Nephron (organoid): ENCODE results near the gene NPBWR2.

ENCODE experiments used
- H3K27ac Mint-ChIP-seq, 3 experiments: 2 replicates each; pipeline ENCODE4 v1.8.0; 2020; ENCODE audit warnings: mixed read lengths in 3 of 3, mild to moderate bottlenecking in 2 of 3, moderate library complexity in 1 of 3
- H3K27me3 Mint-ChIP-seq: 2 replicates; pipeline ENCODE4 v1.8.0; 2021; ENCODE audit warnings: low read depth, mild to moderate bottlenecking, moderate library complexity, mixed read lengths
- H3K36me3 Mint-ChIP-seq: 2 replicates; pipeline ENCODE4 v1.8.0; 2020; ENCODE audit warnings: low read depth, mixed read lengths
- H3K4me1 Mint-ChIP-seq: 2 replicates; pipeline ENCODE4 v1.8.0; 2020; ENCODE audit warnings: mixed read lengths
- H3K4me3 Mint-ChIP-seq, 3 experiments: 2 replicates each; pipeline ENCODE4 v1.8.0; 2020; ENCODE audit warnings: mild to moderate bottlenecking in 3 of 3, mixed read lengths in 3 of 3, moderate library complexity in 2 of 3
- H3K9me3 Mint-ChIP-seq: 2 replicates; pipeline ENCODE4 v1.8.0; 2020; ENCODE audit warnings: mixed read lengths
- CTCF ChIP-seq, 3 experiments: fragments of 200-600 bp; sonication (generic); IDR thresholded peaks; one replicate each; pipeline ENCODE4 v1.5.0; 2021; ENCODE audit warnings: antibody characterized with exemption in 3 of 3; ENCODE audit not compliant: unreplicated experiment in 3 of 3

The NPBWR2 gene

GRCh38 chr20:64077541-64077875 lies 29.9 kb downstream of the NPBWR2 start:
- H3K36me3 Mint-ChIP-seq = no peaks in the 10 kb centered on the region
- peaks cover 5% of the 10 kb centered on the region for H3K4me1 Mint-ChIP-seq
- H3K4me3 Mint-ChIP-seq = no peak overlapping the region
- H3K27ac Mint-ChIP-seq = no peak overlapping the region
- H3K27me3 Mint-ChIP-seq = peaks cover 15% of the 10 kb centered on the region
- no peaks in the 10 kb centered on the region for H3K9me3 Mint-ChIP-seq
- no peak for TF ChIP-seq CTCF (IDR thresholded peaks at IDR 0.05; ENCODE audit: unreplicated experiment in 3 of 3)

- no peak for TF ChIP-seq CTCF (IDR thresholded peaks at IDR 0.05; ENCODE audit: unreplicated experiment in 3 of 3)
- Mint-ChIP-seq H3K4me3 (peak overlapping the region in 1 of 3 experiments; percentile 15), H3K4me1 (peaks cover 5% of the 10 kb centered on the region), H3K36me3 (no peaks in the 10 kb centered on the region), H3K9me3 (no peaks in the 10 kb centered on the region), H3K27ac (no peak overlapping the region), H3K27me3 (peaks cover 11% of the 10 kb centered on the region)
These were observed 30.3 kb downstream of the NPBWR2 start for GRCh38 chr20:64077094-64077493.

GRCh38 chr20:64076061-64076997 lies 31.0 kb downstream of the NPBWR2 start:
- no peaks in the 10 kb centered on the region for H3K4me1 Mint-ChIP-seq
- no peaks in the 10 kb centered on the region for H3K36me3 Mint-ChIP-seq
- H3K9me3 Mint-ChIP-seq = no peaks in the 10 kb centered on the region
- no peak overlapping the region for H3K4me3 Mint-ChIP-seq
- H3K27ac Mint-ChIP-seq = no peak overlapping the region
- H3K27me3 Mint-ChIP-seq = peaks cover 5% of the 10 kb centered on the region
- no peak for TF ChIP-seq CTCF (IDR thresholded peaks at IDR 0.05; ENCODE audit: unreplicated experiment in 3 of 3)

GRCh38 chr20:64075556-64075955 lies 31.8 kb downstream of the NPBWR2 start:
- no peak overlapping the region for H3K4me3 Mint-ChIP-seq
- no peaks in the 10 kb centered on the region for H3K4me1 Mint-ChIP-seq
- no peaks in the 10 kb centered on the region for H3K36me3 Mint-ChIP-seq
- no peaks in the 10 kb centered on the region for H3K27me3 Mint-ChIP-seq
- no peak for TF ChIP-seq CTCF (IDR thresholded peaks at IDR 0.05; ENCODE audit: unreplicated experiment in 3 of 3)
- no peak overlapping the region for H3K27ac Mint-ChIP-seq
- no peaks in the 10 kb centered on the region for H3K9me3 Mint-ChIP-seq

GRCh38 chr20:64074963-64075362 lies 32.4 kb downstream of the NPBWR2 start:
- Mint-ChIP-seq H3K4me1 (no peaks in the 10 kb centered on the region), H3K27ac (no peak overlapping the region), H3K36me3 (no peaks in the 10 kb centered on the region), H3K4me3 (no peak overlapping the region), H3K9me3 (no peaks in the 10 kb centered on the region), H3K27me3 (no peaks in the 10 kb centered on the region)
- no peak for TF ChIP-seq CTCF (IDR thresholded peaks at IDR 0.05; ENCODE audit: unreplicated experiment in 3 of 3)
